ENCODE data around the gene C1orf53.

Gene C1orf53

GRCh38 chr1:197862221-197862620 lies 40.2 kb upstream of the C1orf53 start:
- H3K4me2 ChIP-seq (ENCODE audit: low read depth, low read length, poor library complexity, severe bottlenecking) = no peak overlapping the region
- no peak overlapping the region for H2AFZ ChIP-seq (ENCODE audit: low read depth, low read length, severe bottlenecking)
- H3F3A ChIP-seq (ENCODE audit: insufficient read depth) = no peaks in the 10 kb centered on the region
- H3K4me3 ChIP-seq (ENCODE audit: insufficient read depth, low read length, poor library complexity, severe bottlenecking) = no peak overlapping the region
- H3K9me3 ChIP-seq (ENCODE audit: insufficient read depth, low read length) = no peaks in the 10 kb centered on the region
- H3K9me2 ChIP-seq (replicated peaks; ENCODE audit: insufficient read depth, low read length) = no peaks in the 10 kb centered on the region
- no peaks in the 10 kb centered on the region for H3K27me3 ChIP-seq (ENCODE audit: low read length)
- H3K79me2 ChIP-seq (ENCODE audit: insufficient read depth, low read length) = no peaks in the 10 kb centered on the region
- no peak overlapping the region for H3K27ac ChIP-seq (ENCODE audit: low read depth, low read length)
- no peaks in the 10 kb centered on the region for H4K20me1 ChIP-seq (ENCODE audit: low read depth, low read length)
- no peak for TF ChIP-seq EZH2phosphoT487 (conservative IDR thresholded peaks at IDR 0.05; ENCODE audit: low read length)
- TF ChIP-seq CTCF (IDR thresholded peaks at IDR 0.05; ENCODE audit: insufficient read depth, low read length, poor library complexity, severe bottlenecking) = no peak
- H3K9ac ChIP-seq (ENCODE audit: low read length) = no peak overlapping the region
- H3K36me3 ChIP-seq (ENCODE audit: low read length) = no peaks in the 10 kb centered on the region

GRCh38 chr1:197862671-197863070 lies 39.8 kb upstream of the C1orf53 start:
- no peaks in the 10 kb centered on the region for H3K79me2 ChIP-seq (ENCODE audit: insufficient read depth, low read length)
- H3K9me2 ChIP-seq (replicated peaks; ENCODE audit: insufficient read depth, low read length) = no peaks in the 10 kb centered on the region
- no peaks in the 10 kb centered on the region for H3K9me3 ChIP-seq (ENCODE audit: insufficient read depth, low read length)
- H3K9ac ChIP-seq (ENCODE audit: low read length) = no peak overlapping the region
- no peak overlapping the region for H3K4me2 ChIP-seq (ENCODE audit: low read depth, low read length, poor library complexity, severe bottlenecking)
- H3K4me3 ChIP-seq (ENCODE audit: insufficient read depth, low read length, poor library complexity, severe bottlenecking) = no peak overlapping the region
- no peak overlapping the region for H3K27ac ChIP-seq (ENCODE audit: low read depth, low read length)
- H2AFZ ChIP-seq (ENCODE audit: low read depth, low read length, severe bottlenecking) = no peak overlapping the region
- no peaks in the 10 kb centered on the region for H3K36me3 ChIP-seq (ENCODE audit: low read length)
- no peaks in the 10 kb centered on the region for H4K20me1 ChIP-seq (ENCODE audit: low read depth, low read length)
- TF ChIP-seq EZH2phosphoT487 (conservative IDR thresholded peaks at IDR 0.05; ENCODE audit: low read length) (no peak), CTCF (IDR thresholded peaks at IDR 0.05; ENCODE audit: insufficient read depth, low read length, poor library complexity, severe bottlenecking) (no peak)
- H3F3A ChIP-seq (ENCODE audit: insufficient read depth) = no peaks in the 10 kb centered on the region
- no peaks in the 10 kb centered on the region for H3K27me3 ChIP-seq (ENCODE audit: low read length)

GRCh38 chr1:197865809-197866208 lies 36.6 kb upstream of the C1orf53 start:
- no peaks in the 10 kb centered on the region for H3K36me3 ChIP-seq (ENCODE audit: low read length)
- H3K79me2 ChIP-seq (ENCODE audit: insufficient read depth, low read length) = no peaks in the 10 kb centered on the region
- no peaks in the 10 kb centered on the region for H3F3A ChIP-seq (ENCODE audit: insufficient read depth)
- H3K9me2 ChIP-seq (replicated peaks; ENCODE audit: insufficient read depth, low read length) = no peaks in the 10 kb centered on the region
- no peak overlapping the region for H3K9ac ChIP-seq (ENCODE audit: low read length)
- H3K9me3 ChIP-seq (ENCODE audit: insufficient read depth, low read length) = no peaks in the 10 kb centered on the region
- H4K20me1 ChIP-seq (ENCODE audit: low read depth, low read length) = no peaks in the 10 kb centered on the region
- H3K27ac ChIP-seq (ENCODE audit: low read depth, low read length) = no peak overlapping the region
- no peak overlapping the region for H2AFZ ChIP-seq (ENCODE audit: low read depth, low read length, severe bottlenecking)
- no peak overlapping the region for H3K4me2 ChIP-seq (ENCODE audit: low read depth, low read length, poor library complexity, severe bottlenecking)
- no peak overlapping the region for H3K4me3 ChIP-seq (ENCODE audit: insufficient read depth, low read length, poor library complexity, severe bottlenecking)
- TF ChIP-seq CTCF (IDR thresholded peaks at IDR 0.05; ENCODE audit: insufficient read depth, low read length, poor library complexity, severe bottlenecking) (no peak), EZH2phosphoT487 (conservative IDR thresholded peaks at IDR 0.05; ENCODE audit: low read length) (no peak)
- no peaks in the 10 kb centered on the region for H3K27me3 ChIP-seq (ENCODE audit: low read length)

Measured in SU-DHL-6 (cell line).